Measurements from ENCODE around the gene FIGN. TPM values are rescaled to one million over a fixed set of nuclear protein-coding genes. Genes with fewer than 3 reads are reported as not detected.
A peak's percentile ranks its signal among the peaks of the same experiment; 100 is the strongest.

FIGN gene
- total RNA-seq, 1 donor from 2014 or later, result 12.1 TPM

DNA sequence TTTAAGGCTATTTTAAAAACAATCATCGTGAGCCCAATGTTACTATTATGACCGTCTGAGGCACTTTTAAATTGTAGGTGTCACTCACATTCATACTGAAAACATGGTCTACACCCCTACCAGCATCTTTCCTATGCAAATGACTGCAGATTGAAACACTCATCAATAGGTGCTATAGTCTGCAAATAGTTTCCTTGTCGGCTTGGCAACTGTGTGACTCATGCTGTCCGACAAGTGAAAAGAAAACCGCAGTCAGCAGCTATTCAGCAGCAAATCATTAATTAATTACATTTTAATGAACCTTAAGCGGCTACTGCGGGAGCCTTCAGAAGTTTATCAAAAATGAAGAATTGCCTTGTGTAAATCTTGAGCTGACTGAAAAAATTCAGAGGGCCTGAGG lies 134.4 kb downstream of the FIGN start:
- no peak for DNase-seq (ENCODE audit: low spot score)
- Mint-ChIP-seq H3K36me3 (ENCODE audit: low read depth) (no peaks in the 10 kb centered on the region), H3K4me3 (ENCODE audit: unreplicated experiment) (no peak overlapping the region), H3K4me1 (ENCODE audit: low read depth) (peaks cover 86% of the 10 kb centered on the region), H3K27me3 (ENCODE audit: low read depth) (no peaks in the 10 kb centered on the region), H3K27ac (ENCODE audit: unreplicated experiment) (peak overlapping the region; percentile 60), H3K9me3 (ENCODE audit: low read depth) (peaks cover 4% of the 10 kb centered on the region)
- TF ChIP-seq, protein P1, sequence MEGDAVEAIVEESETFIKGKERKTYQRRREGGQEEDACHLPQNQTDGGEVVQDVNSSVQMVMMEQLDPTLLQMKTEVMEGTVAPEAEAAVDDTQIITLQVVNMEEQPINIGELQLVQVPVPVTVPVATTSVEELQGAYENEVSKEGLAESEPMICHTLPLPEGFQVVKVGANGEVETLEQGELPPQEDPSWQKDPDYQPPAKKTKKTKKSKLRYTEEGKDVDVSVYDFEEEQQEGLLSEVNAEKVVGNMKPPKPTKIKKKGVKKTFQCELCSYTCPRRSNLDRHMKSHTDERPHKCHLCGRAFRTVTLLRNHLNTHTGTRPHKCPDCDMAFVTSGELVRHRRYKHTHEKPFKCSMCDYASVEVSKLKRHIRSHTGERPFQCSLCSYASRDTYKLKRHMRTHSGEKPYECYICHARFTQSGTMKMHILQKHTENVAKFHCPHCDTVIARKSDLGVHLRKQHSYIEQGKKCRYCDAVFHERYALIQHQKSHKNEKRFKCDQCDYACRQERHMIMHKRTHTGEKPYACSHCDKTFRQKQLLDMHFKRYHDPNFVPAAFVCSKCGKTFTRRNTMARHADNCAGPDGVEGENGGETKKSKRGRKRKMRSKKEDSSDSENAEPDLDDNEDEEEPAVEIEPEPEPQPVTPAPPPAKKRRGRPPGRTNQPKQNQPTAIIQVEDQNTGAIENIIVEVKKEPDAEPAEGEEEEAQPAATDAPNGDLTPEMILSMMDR (IDR thresholded peaks at IDR 0.05), result no peak

DNA sequence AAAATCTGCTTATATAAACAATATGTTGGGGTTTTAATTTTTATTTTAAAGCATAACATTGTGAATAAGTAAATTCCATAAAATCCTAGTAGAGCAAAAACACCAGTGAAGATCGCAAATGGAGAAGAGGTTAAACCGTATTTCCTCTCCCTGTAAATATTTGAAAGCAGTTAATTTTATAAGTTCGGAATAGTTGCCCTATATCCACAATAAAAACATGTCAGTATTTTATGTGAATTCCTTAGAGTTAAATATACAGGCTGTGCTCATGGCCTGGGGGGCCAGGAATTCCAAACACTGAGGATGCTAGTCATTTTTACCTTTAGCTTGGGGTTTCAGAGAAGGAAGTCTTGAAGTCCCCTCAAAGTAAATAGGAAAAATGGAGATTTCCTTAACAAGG lies 135.0 kb downstream of the FIGN start:
- Mint-ChIP-seq H3K4me1 (ENCODE audit: low read depth) (peaks cover 84% of the 10 kb centered on the region), H3K36me3 (ENCODE audit: low read depth) (no peaks in the 10 kb centered on the region), H3K27me3 (ENCODE audit: low read depth) (no peaks in the 10 kb centered on the region), H3K4me3 (ENCODE audit: unreplicated experiment) (peak overlapping the region; percentile 41), H3K9me3 (ENCODE audit: low read depth) (peaks cover 4% of the 10 kb centered on the region), H3K27ac (ENCODE audit: unreplicated experiment) (peak overlapping the region; percentile 80)
- no peak for DNase-seq (ENCODE audit: low spot score)
- TF ChIP-seq, protein P1 (IDR thresholded peaks at IDR 0.05), result no peak

DNA sequence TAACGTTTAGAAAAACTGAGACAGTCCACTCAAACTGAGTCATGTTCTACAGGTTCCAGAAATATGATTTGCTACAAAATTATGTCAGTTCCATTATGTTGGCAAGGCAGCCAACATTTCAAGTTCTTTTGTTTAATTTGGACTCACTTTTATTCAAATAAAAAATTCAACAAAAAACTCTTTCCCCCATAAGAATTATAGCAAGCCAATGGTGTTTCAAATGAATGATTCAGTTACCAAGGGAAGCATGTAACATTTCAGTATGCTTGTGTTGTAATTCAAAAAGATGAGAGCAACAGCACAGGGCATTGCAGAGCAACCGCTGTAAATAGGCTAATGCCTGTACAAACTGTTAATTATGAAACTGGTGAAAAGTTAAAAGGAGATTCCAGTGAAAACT lies 140.8 kb downstream of the FIGN start:
- no peak for DNase-seq (ENCODE audit: low spot score)
- no peaks in the 10 kb centered on the region for H3K27me3 Mint-ChIP-seq (ENCODE audit: low read depth)

DNA sequence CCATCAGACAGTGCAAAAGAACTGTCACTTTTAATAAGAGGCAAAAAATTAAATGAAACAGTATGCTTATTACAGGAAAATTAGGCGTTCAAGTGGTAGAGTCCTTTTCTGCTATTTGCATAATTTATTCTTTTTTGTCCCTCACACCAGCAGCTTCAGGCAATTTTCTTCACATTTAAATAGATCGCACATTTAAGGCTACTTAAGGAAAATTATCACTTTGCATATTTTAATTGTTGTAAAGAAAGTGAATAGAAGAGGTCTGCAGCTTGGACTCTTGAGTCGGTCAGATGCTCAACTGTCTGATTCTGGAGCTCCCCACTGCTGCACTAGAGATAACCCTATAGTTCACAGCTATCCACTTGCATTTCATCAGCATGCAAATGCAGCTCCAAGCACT lies 141.3 kb downstream of the FIGN start:
- H3K4me3 Mint-ChIP-seq (ENCODE audit: unreplicated experiment), result no peak overlapping the region
- H3K36me3 Mint-ChIP-seq (ENCODE audit: low read depth), result no peaks in the 10 kb centered on the region
- peaks cover 46% of the 10 kb centered on the region for H3K4me1 Mint-ChIP-seq (ENCODE audit: low read depth)
- DNase-seq (ENCODE audit: low spot score), result no peak
- H3K9me3 Mint-ChIP-seq (ENCODE audit: low read depth), result peaks cover 4% of the 10 kb centered on the region
- no peaks in the 10 kb centered on the region for H3K27me3 Mint-ChIP-seq (ENCODE audit: low read depth)
- no peak overlapping the region for H3K27ac Mint-ChIP-seq (ENCODE audit: unreplicated experiment)
- TF ChIP-seq, protein P1 (IDR thresholded peaks at IDR 0.05), result no peak

More for the DNA sequence above, 140.8 kb downstream of the FIGN start:
- peaks cover 52% of the 10 kb centered on the region for H3K4me1 Mint-ChIP-seq (ENCODE audit: low read depth)
- H3K9me3 Mint-ChIP-seq (ENCODE audit: low read depth), result peaks cover 4% of the 10 kb centered on the region
- TF ChIP-seq, protein P1 (IDR thresholded peaks at IDR 0.05), result no peak
- H3K4me3 Mint-ChIP-seq (ENCODE audit: unreplicated experiment), result no peak overlapping the region
- peak overlapping the region; percentile 71 for H3K27ac Mint-ChIP-seq (ENCODE audit: unreplicated experiment)
- H3K36me3 Mint-ChIP-seq (ENCODE audit: low read depth), result no peaks in the 10 kb centered on the region

DNA sequence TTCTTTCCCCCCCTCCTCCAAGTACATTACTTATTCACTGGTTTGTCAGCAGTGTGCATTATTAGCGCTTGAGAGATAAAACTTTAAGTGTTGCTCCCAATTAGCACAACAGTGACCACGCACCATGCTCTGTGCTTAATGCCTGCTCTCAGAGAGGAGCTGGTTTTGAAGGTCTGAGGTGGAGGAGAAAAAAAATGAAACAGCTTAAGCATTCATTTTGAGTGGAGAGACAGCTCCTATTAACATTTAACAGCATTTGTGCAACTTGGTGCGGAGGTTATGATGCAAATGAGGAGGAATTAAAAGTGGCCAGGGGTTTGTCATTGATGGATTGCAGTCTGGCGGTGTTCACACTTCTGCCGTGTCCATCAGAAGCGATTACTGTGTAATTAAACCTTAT lies 141.8 kb downstream of the FIGN start:
- Mint-ChIP-seq H3K4me1 (ENCODE audit: low read depth) (peaks cover 41% of the 10 kb centered on the region), H3K27me3 (ENCODE audit: low read depth) (no peaks in the 10 kb centered on the region), H3K9me3 (ENCODE audit: low read depth) (peaks cover 4% of the 10 kb centered on the region), H3K4me3 (ENCODE audit: unreplicated experiment) (no peak overlapping the region), H3K27ac (ENCODE audit: unreplicated experiment) (no peak overlapping the region), H3K36me3 (ENCODE audit: low read depth) (no peaks in the 10 kb centered on the region)
- TF ChIP-seq, protein P1 (IDR thresholded peaks at IDR 0.05), result no peak
- no peak for DNase-seq (ENCODE audit: low spot score)
